GM18502 (cell line): ENCODE data around the gene GPX3.

Experiments
- ATAC-seq: cut with Tn5 transposase; IDR thresholded peaks from one replicate; pipeline ENCODE4 v1.9.1; 2021; ENCODE audit warnings: mild to moderate bottlenecking; ENCODE audit not compliant: unreplicated experiment, poor library complexity

Gene GPX3

DNA sequence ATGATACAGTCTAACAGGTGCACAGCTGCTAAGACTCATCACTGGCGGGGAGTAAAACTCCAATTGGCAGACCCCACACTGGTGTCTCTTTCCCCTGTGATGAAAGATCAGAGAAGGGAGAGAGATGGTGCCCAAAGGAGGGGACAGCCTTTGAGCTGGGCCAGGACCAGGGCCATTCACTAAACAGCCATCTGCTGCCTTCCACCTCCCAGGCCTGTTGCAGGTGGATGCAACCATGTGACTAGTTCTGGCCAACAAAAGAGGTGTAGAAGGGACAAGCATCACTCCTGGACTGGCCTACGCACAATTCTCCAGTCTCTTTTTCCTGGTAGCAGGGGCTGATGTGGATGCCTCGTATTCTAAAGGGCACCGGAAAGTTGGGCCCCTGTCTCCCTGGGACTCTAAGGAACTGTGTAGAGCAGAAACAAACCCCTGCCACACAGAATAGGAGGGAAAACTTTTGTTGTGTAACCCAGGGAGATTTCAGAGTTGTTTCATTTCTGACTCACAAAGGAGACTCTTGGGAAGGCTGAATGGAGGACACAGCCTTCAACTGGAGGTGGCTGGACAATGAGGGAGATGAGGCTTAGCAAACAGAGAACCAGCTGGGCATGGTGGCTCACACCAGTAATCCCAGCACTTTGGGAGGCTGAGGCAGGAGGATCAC, 33.5 kb downstream of the GPX3 start:
- no peak for ATAC-seq

GRCh38 chr5:151054709-151055108, 34.3 kb downstream of the GPX3 start:
- ATAC-seq, result no peak

- no peak for ATAC-seq
These were observed 34.9 kb downstream of the GPX3 start for GRCh38 chr5:151055336-151055735.

DNA sequence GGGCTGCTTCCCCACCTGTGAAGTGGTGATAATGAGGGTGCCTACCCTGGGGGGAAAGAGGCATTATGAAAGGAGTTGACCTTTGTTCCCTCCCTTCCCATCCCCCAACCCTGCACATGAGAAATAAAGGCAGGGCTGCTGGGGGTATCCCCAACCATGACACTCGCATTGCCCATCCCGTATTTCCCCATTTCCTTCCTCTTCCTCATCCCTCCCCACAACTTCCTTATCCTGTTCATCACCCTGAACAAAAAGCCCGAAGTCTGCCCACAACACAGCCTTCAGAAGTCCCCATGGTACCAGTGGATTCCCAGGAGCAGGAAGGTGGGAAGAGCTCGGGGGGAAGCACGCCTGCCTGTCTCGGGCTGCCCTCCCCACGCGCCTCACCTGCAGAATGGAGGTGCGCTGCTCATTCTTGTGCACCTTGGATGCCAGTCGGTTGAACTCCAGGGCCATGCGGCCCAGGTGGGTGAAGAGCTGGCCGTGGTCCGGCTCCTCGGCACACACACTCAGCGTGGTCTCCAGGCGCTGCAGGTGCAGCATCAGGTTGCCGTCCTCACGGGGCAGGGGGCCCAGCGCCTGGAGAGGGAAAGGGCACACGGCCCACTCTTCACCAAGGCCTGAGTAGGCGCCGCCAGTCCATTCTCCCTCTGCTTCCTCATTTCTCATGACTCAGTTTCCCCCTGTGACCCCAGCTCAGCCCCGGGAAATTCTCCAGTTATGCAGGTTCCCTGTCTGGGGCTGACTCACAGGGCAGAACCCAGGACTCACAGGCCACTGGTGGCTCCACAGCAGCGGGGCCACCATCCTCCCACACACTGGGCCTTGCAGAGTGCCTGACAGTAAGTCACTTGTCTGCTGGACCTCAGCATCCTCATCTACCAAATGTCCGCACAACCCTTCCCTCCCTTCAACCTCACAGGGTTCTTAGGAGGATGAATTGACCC, 36.3 kb downstream of the GPX3 start:
- no peak for ATAC-seq

DNA sequence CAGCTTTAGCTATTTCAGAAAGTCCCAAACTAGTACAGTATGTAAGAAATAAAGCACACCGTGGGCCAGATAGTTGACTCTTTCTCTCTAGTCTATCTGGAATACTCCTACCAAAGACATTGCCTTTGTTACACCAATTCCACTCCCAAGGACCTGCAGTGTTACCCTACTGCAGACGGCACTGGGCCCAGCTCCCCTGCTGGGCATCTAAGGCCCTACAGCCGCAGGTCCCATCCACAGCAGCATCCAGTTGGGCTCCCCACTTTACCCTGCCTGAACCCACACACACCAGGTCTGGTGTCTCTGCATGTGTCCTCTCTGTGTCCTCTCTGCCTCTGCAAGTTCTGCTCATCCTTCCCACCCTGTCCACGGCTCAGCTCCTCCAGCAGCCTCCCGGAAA, 37.9 kb downstream of the GPX3 start:
- ATAC-seq, result no peak

GRCh38 chr5:151058891-151059489, 38.6 kb downstream of the GPX3 start:
- no peak for ATAC-seq

DNA sequence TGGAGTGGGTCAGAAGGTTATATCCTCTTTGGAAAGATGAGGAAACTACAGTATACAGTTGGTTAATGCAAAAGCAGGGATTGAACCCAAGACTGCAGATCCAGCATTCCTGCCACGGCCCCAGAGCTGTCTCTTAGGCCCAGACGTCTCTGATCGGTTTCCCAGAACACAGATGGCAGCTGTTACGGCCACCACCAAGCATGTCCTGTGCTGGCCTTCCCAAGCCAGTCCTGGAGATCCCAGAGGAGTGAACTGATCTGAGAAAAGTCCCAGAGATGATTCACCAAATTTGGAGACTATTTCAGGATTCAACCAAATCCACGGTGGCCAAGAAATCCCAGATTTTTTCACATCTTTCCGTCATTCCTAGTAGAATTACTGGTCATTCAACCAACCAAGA, 40.4 kb downstream of the GPX3 start:
- no peak for ATAC-seq

DNA sequence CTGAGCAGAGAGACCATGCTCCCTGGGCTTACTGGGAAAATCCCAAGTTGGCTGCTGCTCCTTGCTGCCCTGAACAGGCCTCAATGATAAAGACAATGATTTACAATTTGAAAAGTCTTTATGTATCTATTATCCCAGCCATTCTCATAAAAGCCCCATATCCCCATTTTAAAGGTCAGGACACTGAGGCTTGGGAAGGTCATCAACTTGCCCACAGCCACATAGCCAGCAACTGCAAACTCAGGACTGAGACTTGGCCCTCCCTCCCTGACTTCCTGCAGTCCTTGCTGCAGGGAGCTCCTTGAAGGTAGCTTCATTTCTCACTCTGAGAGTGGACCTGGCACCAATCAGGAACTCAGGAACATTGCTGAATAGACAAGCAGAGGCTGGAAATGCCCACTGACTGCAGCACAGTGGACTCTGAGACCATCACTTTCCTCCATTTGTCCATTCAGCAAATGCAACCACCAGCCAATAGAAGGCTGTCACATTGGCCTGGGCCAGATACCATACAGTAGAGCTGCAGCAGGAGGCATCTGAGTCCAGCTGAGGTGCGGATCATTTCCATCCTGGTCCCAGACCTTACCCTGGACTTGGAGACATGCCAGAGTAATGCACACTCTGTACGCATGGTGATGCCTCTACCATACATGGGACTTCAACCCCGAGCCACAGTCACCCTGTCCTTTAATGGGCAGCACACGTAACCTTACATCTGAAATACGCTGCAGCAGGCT, 42.2 kb downstream of the GPX3 start:
- ATAC-seq, result no peak

DNA sequence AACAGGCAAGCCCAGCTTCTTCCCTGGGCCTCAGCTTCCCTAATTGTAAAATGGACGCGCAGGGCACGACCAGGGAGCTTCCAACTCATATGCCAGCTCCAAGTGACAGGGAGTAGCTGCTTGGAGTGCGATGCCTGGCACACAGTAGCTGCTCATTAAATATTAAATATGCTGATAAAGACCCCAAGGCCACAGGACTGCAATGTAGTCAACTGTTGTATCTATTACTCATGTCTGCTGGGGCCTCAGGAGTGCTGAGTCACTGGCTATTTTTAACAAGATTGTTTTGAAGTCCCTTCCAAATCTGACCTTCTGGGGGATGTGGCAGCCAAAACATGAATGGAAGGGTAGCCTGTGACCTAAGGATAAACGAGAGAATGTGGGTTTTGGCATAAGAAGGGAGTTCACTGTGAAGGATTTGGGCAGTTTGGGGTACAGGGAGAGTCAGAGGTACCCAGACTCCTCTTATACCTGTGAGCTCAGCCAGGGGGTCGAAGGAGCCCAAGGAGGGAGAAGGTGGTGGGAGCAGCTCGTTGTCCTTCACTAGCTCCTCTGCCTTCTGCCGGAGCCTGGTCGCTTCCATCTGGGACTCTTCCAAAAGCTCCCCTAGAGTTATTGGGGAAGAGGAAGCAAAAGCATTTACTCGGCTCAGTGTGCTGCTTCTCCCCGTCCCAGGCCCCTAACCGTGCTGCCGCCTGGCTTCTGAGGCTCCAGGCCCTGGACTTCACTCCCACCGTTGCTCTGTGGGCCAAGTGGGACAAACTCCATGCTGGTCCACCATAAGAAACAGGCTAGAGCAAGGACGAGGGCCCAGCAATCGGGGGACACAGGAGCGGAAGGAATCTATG, 43.0 kb downstream of the GPX3 start:
- ATAC-seq, result no peak

GRCh38 chr5:151064916-151065499, 44.6 kb downstream of the GPX3 start:
- ATAC-seq, result no peak

- ATAC-seq, result no peak
These were observed 45.2 kb downstream of the GPX3 start for GRCh38 chr5:151065609-151066008.

- no peak for ATAC-seq
These were observed 46.5 kb downstream of the GPX3 start for GRCh38 chr5:151066920-151067319.

- no peak for ATAC-seq
These were observed 47.4 kb downstream of the GPX3 start for GRCh38 chr5:151067632-151068432.

DNA sequence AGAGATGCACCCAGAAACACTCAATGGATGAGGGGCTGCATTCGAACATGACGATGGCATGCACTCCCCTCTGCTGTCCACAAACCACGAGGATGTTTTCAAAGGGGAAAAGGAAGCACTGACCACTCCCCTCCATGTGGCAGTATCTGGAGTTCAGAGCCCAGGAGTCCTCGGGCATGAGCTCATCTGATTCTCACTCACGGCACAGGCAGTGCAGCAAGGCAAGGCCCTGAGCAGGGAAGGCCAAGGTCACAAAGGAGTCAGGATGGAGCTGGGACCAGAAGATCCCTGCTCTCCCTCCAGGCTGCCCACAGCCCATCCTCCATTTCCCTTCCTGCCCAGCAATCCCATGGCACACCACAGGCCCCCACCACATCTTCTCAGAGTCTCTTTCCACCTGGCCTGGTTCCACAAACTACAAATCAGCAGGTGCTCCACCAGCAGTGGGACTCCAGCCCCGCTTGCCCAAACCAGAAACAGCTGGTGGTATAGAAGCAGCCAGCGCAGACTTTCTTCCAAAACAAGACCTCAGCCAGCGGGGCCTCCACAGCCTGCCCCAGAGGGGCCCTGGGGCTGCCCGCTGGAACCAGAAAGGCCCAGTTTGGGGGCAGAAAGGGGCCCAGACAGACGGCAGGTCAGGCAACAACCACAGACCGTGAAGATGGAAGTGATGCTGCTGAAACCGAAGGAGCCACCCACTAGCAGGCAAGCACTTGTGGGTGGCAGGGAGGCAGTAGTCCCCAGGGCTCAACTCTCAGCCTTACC, 48.2 kb downstream of the GPX3 start:
- peak; percentile 64 for ATAC-seq

- ATAC-seq, result no peak
These were observed 50.1 kb downstream of the GPX3 start for GRCh38 chr5:151070449-151070848.

DNA sequence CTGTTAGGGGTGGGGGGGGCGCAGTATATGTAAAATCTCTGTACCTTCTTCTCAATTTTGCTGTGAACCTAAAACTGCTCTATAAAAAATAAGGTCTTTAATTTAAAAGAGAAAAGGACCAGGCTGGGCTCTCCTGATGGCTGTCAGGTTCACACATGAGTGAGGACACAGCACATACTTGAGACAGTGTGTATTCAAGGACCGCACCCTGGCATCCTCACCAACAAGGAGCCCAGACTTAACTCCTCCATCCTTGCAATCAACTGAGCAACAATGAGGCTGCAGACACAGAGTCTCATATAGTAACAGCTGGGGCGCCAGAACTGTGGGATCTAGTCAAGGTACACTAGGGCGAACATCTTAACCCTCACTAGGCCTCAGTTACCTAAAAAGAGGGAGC, 50.6 kb downstream of the GPX3 start:
- ATAC-seq, result no peak

DNA sequence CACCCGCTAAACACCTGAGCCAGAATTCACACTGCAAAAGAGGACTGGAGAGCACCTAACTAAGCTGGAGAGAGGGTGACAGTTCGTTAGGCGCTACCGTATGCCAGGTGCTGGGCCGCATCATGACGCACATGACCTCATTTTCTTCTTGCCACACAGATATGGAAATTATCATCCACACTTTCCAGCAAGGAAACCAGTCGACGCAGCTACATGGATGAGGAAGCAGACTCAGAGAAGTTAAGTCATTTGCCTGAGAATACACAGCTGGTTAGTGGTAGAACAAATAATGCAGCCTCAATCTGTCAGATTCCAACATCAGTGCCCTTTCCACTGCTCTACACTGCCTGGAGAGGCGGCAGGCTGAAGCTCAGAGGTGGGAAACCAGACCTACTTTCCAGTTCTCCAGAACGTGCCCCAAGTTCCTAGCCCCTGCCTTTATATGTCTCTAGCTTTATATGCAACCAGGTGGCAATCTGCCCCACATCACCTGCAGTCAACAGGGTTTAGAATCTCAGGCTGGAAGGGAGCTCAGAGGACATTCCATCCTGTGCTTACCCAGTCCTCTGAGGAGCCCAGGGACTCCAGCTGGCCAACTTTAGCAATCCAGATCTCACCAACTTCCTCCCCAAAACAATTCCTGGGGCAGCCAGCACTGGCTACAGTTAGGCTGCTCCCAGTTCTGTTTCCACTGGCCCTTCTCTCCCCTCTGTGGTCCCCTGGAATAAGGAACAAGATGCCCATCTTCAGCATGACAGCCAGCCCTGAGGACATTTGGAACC, 51.6 kb downstream of the GPX3 start:
- no peak for ATAC-seq
